Parathyroid adenoma (tissue), 2 donors: ENCODE data around the gene HOXD12.

Experiments used
- H2AFZ ChIP-seq: fragments of 300-600 bp; sonication (generic); one replicate; pipeline ENCODE4 v1.7.0; 2017; ENCODE audit warnings: antibody characterized with exemption, mild to moderate bottlenecking
- H3K27ac ChIP-seq: fragments of 300-600 bp; sonication (generic); one replicate; pipeline ENCODE4 v1.7.0; 2017
- H3K27me3 ChIP-seq: fragments of 300-600 bp; sonication (generic); one replicate; pipeline ENCODE4 v1.7.0; 2017; ENCODE audit warnings: low read length; ENCODE audit not compliant: control insufficient read depth, insufficient read depth
- H3K36me3 ChIP-seq: fragments of 300-600 bp; sonication (generic); one replicate; pipeline ENCODE4 v1.7.0; 2017; ENCODE audit warnings: low read length; ENCODE audit not compliant: control insufficient read depth, insufficient read depth
- H3K4me1 ChIP-seq: fragments of 300-600 bp; sonication (generic); one replicate; pipeline ENCODE4 v1.7.0; 2017; ENCODE audit warnings: control low read depth
- H3K4me2 ChIP-seq: fragments of 300-600 bp; sonication (generic); one replicate; pipeline ENCODE4 v1.7.0; 2017; ENCODE audit warnings: low read length
- H3K4me3 ChIP-seq: fragments of 300-600 bp; sonication (generic); one replicate; pipeline ENCODE4 v1.7.0; 2017; ENCODE audit warnings: low read depth, low read length
- H3K79me2 ChIP-seq: fragments of 300-600 bp; sonication (generic); one replicate; pipeline ENCODE4 v1.7.0; 2017; ENCODE audit warnings: control low read depth
- H3K9ac ChIP-seq: fragments of 300-600 bp; sonication (generic); one replicate; pipeline ENCODE4 v1.7.0; 2017; ENCODE audit warnings: mild to moderate bottlenecking
- H3K9me3 ChIP-seq: fragments of 300-600 bp; sonication (generic); one replicate; pipeline ENCODE4 v1.7.0; 2017; ENCODE audit warnings: low read length; ENCODE audit not compliant: control insufficient read depth
- CTCF ChIP-seq: fragments of 300-600 bp; sonication (generic); IDR thresholded peaks from one replicate; pipeline ENCODE4 v1.7.0; 2017; ENCODE audit warnings: antibody characterized with exemption, mild to moderate bottlenecking
- donor health status: primary hyperparathyroidism.

The HOXD12 gene

DNA sequence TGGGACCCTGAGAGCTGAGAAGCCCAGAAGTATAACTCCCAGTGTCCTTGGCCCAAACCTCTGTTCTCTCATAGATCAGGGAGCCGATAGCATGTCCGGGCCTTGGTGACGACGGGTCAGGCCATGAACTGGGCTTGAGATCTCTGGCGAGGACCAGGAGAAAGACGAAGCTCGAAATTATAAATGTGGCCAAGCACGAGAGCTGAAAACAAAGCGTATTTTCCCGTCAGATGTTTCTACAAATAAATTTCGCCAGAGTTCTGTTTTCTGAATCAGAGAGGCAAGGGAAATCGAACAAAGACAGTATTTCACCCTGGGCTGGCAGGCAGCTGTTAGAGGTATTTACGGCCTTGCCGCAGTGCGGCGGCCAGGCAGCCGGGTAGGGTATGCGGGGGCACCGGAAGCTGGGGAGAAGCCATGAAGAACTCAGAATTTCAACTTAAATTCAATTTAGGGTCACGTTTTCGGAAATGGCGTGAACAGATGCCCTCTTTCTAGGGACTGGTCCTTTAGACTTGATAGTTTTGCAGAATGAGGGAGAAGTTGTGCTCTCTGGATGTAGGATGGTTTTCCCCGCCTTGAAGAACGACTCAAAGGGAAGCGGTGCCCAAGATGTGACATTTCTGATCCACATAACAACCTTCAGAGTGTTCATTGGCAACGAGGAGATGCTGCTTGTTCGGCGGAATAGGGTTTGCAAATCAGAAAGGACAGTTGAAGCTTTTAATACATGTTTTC is 39.5 kb downstream of the HOXD12 start:
- H3K27me3 ChIP-seq, result peaks cover 22% of the 10 kb centered on the region
- H3K4me2 ChIP-seq, result no peak overlapping the region
- no peak overlapping the region for H3K27ac ChIP-seq
- H3K4me1 ChIP-seq, result no peaks in the 10 kb centered on the region
- TF ChIP-seq CTCF, result no peak
- H3K9me3 ChIP-seq, result no peaks in the 10 kb centered on the region
- H3K36me3 ChIP-seq, result no peaks in the 10 kb centered on the region
- no peak overlapping the region for H3K9ac ChIP-seq
- H3K79me2 ChIP-seq, result no peaks in the 10 kb centered on the region
- no peak overlapping the region for H3K4me3 ChIP-seq
- H2AFZ ChIP-seq, result no peak overlapping the region

- peaks cover 22% of the 10 kb centered on the region for H3K27me3 ChIP-seq
- no peak for TF ChIP-seq CTCF
- no peak overlapping the region for H3K4me2 ChIP-seq
- no peaks in the 10 kb centered on the region for H3K79me2 ChIP-seq
- H3K27ac ChIP-seq, result no peak overlapping the region
- H3K36me3 ChIP-seq, result no peaks in the 10 kb centered on the region
- no peak overlapping the region for H2AFZ ChIP-seq
- H3K9ac ChIP-seq, result no peak overlapping the region
- H3K9me3 ChIP-seq, result no peaks in the 10 kb centered on the region
- no peak overlapping the region for H3K4me3 ChIP-seq
- no peaks in the 10 kb centered on the region for H3K4me1 ChIP-seq
Observed at GRCh38 chr2:176139661-176140512, 40.3 kb downstream of the HOXD12 start.

- H3K27ac ChIP-seq, result no peak overlapping the region
- no peaks in the 10 kb centered on the region for H3K36me3 ChIP-seq
- H2AFZ ChIP-seq, result peak overlapping the region; percentile 45
- H3K79me2 ChIP-seq, result no peaks in the 10 kb centered on the region
- H3K9me3 ChIP-seq, result no peaks in the 10 kb centered on the region
- no peaks in the 10 kb centered on the region for H3K4me1 ChIP-seq
- H3K4me2 ChIP-seq, result peak overlapping the region; percentile 17
- peak overlapping the region; percentile 25 for H3K4me3 ChIP-seq
- H3K27me3 ChIP-seq, result peaks cover 18% of the 10 kb centered on the region
- no peak overlapping the region for H3K9ac ChIP-seq
- TF ChIP-seq CTCF, result peak; percentile 8
Observed at GRCh38 chr2:176140513-176141317, 41.1 kb downstream of the HOXD12 start.

DNA sequence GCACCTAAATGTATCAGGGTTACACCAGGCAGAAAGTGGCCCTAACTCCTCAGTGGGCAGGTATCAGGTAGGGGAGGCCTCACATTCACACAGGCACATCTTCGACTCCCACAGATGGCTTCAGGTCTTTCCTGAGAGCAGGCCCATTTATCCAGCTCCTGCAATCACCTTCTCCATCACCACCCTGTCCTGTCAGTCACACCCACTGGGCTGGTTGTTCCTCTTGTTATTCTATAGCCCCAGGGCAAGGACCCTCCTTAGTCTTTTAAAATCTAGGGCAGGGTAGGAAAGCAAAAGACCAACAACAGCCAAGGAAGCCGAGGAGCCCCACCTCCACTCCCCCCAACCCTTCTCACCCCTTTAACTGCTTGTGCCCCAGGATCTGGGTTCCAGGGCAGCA is 42.7 kb downstream of the HOXD12 start:
- H3K79me2 ChIP-seq, result no peaks in the 10 kb centered on the region
- no peak for TF ChIP-seq CTCF
- no peak overlapping the region for H3K27ac ChIP-seq
- H3K36me3 ChIP-seq, result no peaks in the 10 kb centered on the region
- H3K9me3 ChIP-seq, result no peaks in the 10 kb centered on the region
- peaks cover 8% of the 10 kb centered on the region for H3K27me3 ChIP-seq
- no peak overlapping the region for H3K4me2 ChIP-seq
- H3K4me1 ChIP-seq, result no peaks in the 10 kb centered on the region
- H3K4me3 ChIP-seq, result no peak overlapping the region
- H2AFZ ChIP-seq, result no peak overlapping the region
- H3K9ac ChIP-seq, result no peak overlapping the region
